Muscle of leg (tissue), 11 donors: Measurements from ENCODE around the gene DCLRE1B. TPM values are rescaled to one million over a fixed set of nuclear protein-coding genes. Genes with fewer than 3 reads are reported as not detected.

Experiments used
- DNase-seq: peaks from one replicate; pipeline ENCODE4 v3.0.0; 2013
- H3K27ac ChIP-seq: one replicate; pipeline ENCODE4 v1.5.1; 2013; ENCODE audit warnings: mild to moderate bottlenecking, low read length, control low read depth
- H3K27me3 ChIP-seq: one replicate; pipeline ENCODE4 v1.6.1; 2013; ENCODE audit warnings: low read length; ENCODE audit not compliant: control insufficient read depth, insufficient read depth
- H3K36me3 ChIP-seq: one replicate; pipeline ENCODE4 v1.6.1; 2013; ENCODE audit warnings: low read length; ENCODE audit not compliant: control insufficient read depth, insufficient read depth
- H3K4me1 ChIP-seq: one replicate; pipeline ENCODE4 v1.6.1; 2013; ENCODE audit warnings: low read length; ENCODE audit not compliant: control insufficient read depth, insufficient read depth
- H3K4me3 ChIP-seq: one replicate; pipeline ENCODE4 v1.5.1; 2013; ENCODE audit warnings: low read length, control low read depth
- H3K9me3 ChIP-seq: replicated peaks from 2 replicates; pipeline ENCODE4 v1.6.1; 2013; ENCODE audit warnings: low read depth, low read length; ENCODE audit not compliant: control insufficient read depth
- WGBS: methylation state at CpG from one replicate; pipeline ENCODE4 v1.1.5; 2013; ENCODE audit warnings: missing lambda C conversion rate; ENCODE audit not compliant: insufficient coverage; 5-methylcytosine and 5-hydroxymethylcytosine counted together
- polyA plus RNA-seq, 8 donors: library from polyadenylated mRNA; unstranded; fragments of 120-200 nt; gene quantifications; one replicate each; pipeline versions ENCODE4 v1.2.1 to v1.2.3, GENCODE V29; 2013; ENCODE audit warnings: inconsistent platforms in 1 of 8, low replicate concordance in 1 of 8; ENCODE audit not compliant: insufficient read length in 8 of 8, insufficient read depth in 1 of 8
- total RNA-seq: library from RNA; stranded (reverse); fragments of 120-200 nt; gene quantifications from one replicate; pipeline ENCODE4 v1.2.4, GENCODE V29; 2013

The DCLRE1B gene
- total and polyA plus RNA-seq, 9 donors = 5.2 to 11.6 (median 8.9) TPM

GRCh38 chr1:113868387-113869083 lies 36.6 kb upstream of the DCLRE1B start:
- no peaks in the 10 kb centered on the region for H3K4me1 ChIP-seq
- WGBS = 43% methylated on average over 1 of the region's 4 CpGs
- no peaks in the 10 kb centered on the region for H3K27me3 ChIP-seq
- H3K36me3 ChIP-seq = no peaks in the 10 kb centered on the region
- H3K27ac ChIP-seq = no peak overlapping the region
- H3K9me3 ChIP-seq = no peaks in the 10 kb centered on the region
- H3K4me3 ChIP-seq = no peak overlapping the region
- no peak for DNase-seq

GRCh38 chr1:113870778-113871177 lies 34.3 kb upstream of the DCLRE1B start:
- whole genome bisulfite sequencing = 100% methylated on average over 1 of the region's 3 CpGs
- Histone ChIP-seq H3K4me1 (no peaks in the 10 kb centered on the region), H3K27ac (no peak overlapping the region), H3K27me3 (no peaks in the 10 kb centered on the region), H3K9me3 (no peaks in the 10 kb centered on the region), H3K36me3 (no peaks in the 10 kb centered on the region), H3K4me3 (no peak overlapping the region)
- no peak for DNase-seq

- peak; percentile 50 for DNase-seq
- Histone ChIP-seq H3K9me3 (no peaks in the 10 kb centered on the region), H3K27me3 (no peaks in the 10 kb centered on the region), H3K4me1 (no peaks in the 10 kb centered on the region), H3K27ac (no peak within 1 kb of the TSS), H3K36me3 (no peaks in the 10 kb centered on the region), H3K4me3 (no peak within 1 kb of the TSS)
- WGBS = 37% methylated on average over 3 of the region's 4 CpGs
These were observed 33.5 kb upstream of the DCLRE1B start, which contains the start of gene PTPN22 for GRCh38 chr1:113871597-113872113. Gene PTPN22 (minus strand): TSS chr1:113871712.

GRCh38 chr1:113872219-113872935 lies 32.7 kb upstream of the DCLRE1B start:
- DNase-seq = no peak
- Histone ChIP-seq H3K27ac (no peak overlapping the region), H3K9me3 (no peaks in the 10 kb centered on the region), H3K36me3 (no peaks in the 10 kb centered on the region), H3K4me3 (no peak overlapping the region), H3K27me3 (no peaks in the 10 kb centered on the region), H3K4me1 (no peaks in the 10 kb centered on the region)

GRCh38 chr1:113874012-113874879 lies 30.9 kb upstream of the DCLRE1B start:
- Histone ChIP-seq H3K9me3 (no peaks in the 10 kb centered on the region), H3K4me1 (no peaks in the 10 kb centered on the region)
- DNase-seq = no peak

GRCh38 chr1:113875714-113876113 lies 29.4 kb upstream of the DCLRE1B start:
- no CpG with 5 or more reads among the region's 2 CpGs for WGBS
- no peak for DNase-seq
- H3K27me3 ChIP-seq = no peaks in the 10 kb centered on the region

More at GRCh38 chr1:113874012-113874879, 30.9 kb upstream of the DCLRE1B start:
- Histone ChIP-seq H3K27ac (no peak overlapping the region), H3K36me3 (no peaks in the 10 kb centered on the region), H3K27me3 (no peaks in the 10 kb centered on the region), H3K4me3 (no peak overlapping the region)
- no CpG with 5 or more reads among the region's 1 CpG for WGBS

GRCh38 chr1:113876176-113876575 lies 28.9 kb upstream of the DCLRE1B start:
- H3K36me3 ChIP-seq = no peaks in the 10 kb centered on the region
- 87% methylated on average over 3 of the region's 5 CpGs for WGBS

More at GRCh38 chr1:113875714-113876113, 29.4 kb upstream of the DCLRE1B start:
- Histone ChIP-seq H3K36me3 (no peaks in the 10 kb centered on the region), H3K4me3 (no peak overlapping the region), H3K27ac (no peak overlapping the region), H3K4me1 (no peaks in the 10 kb centered on the region), H3K9me3 (no peaks in the 10 kb centered on the region)

GRCh38 chr1:113879739-113880038 lies 25.4 kb upstream of the DCLRE1B start:
- WGBS = 100% methylated on average over 1 of the region's 4 CpGs
- no peak overlapping the region for H3K27ac ChIP-seq
- H3K4me1 ChIP-seq = no peaks in the 10 kb centered on the region
- no peaks in the 10 kb centered on the region for H3K36me3 ChIP-seq
- no peaks in the 10 kb centered on the region for H3K9me3 ChIP-seq
- H3K4me3 ChIP-seq = no peak overlapping the region
- no peaks in the 10 kb centered on the region for H3K27me3 ChIP-seq
- no peak for DNase-seq

More at GRCh38 chr1:113876176-113876575, 28.9 kb upstream of the DCLRE1B start:
- Histone ChIP-seq H3K9me3 (no peaks in the 10 kb centered on the region), H3K4me3 (no peak overlapping the region), H3K27me3 (no peaks in the 10 kb centered on the region), H3K4me1 (no peaks in the 10 kb centered on the region), H3K27ac (no peak overlapping the region)
- DNase-seq = no peak

- H3K36me3 ChIP-seq = no peaks in the 10 kb centered on the region
- WGBS = 79% methylated on average over 2 of the region's 2 CpGs
- H3K4me1 ChIP-seq = no peaks in the 10 kb centered on the region
- H3K9me3 ChIP-seq = no peaks in the 10 kb centered on the region
- no peak overlapping the region for H3K4me3 ChIP-seq
- H3K27ac ChIP-seq = no peak overlapping the region
- no peak for DNase-seq
- no peaks in the 10 kb centered on the region for H3K27me3 ChIP-seq
These were observed 23.5 kb upstream of the DCLRE1B start for GRCh38 chr1:113881661-113882060.
